Measurements from ENCODE around the gene STXBP5L.
"Not testable (repeated sequence)": the region's sequence is repeated elsewhere in the genome, so short reads cannot be mapped to it uniquely, and the experiment has no call there.

STXBP5L gene

GRCh38 chr3:121324320-121324719 is 416.3 kb downstream of the STXBP5L start:
- Histone ChIP-seq H3K4me2 (no peak overlapping the region), H3K36me3 (ENCODE audit: insufficient read depth) (no peaks in the 10 kb centered on the region), H4K20me1 (ENCODE audit: insufficient read depth) (no peaks in the 10 kb centered on the region), H3K27me3 (ENCODE audit: insufficient read depth, low read depth) (no peaks in the 10 kb centered on the region), H2AFZ (ENCODE audit: low read depth) (no peak overlapping the region), H3K79me2 (ENCODE audit: insufficient read depth, low read depth) (no peaks in the 10 kb centered on the region), H3K4me1 (ENCODE audit: low read depth, poor library complexity, severe bottlenecking) (no peaks in the 10 kb centered on the region), H3K9ac (no peak overlapping the region), H3K4me3 (IDR thresholded peaks at IDR 0.05; ENCODE audit: insufficient read depth, low read depth, low read length) (no peak overlapping the region), H3K27ac (no peak overlapping the region)
- no peak for TF ChIP-seq CTCF (conservative IDR thresholded peaks at IDR 0.05; ENCODE audit: low read depth, low read length)

GRCh38 chr3:121330118-121330517 is 422.1 kb downstream of the STXBP5L start:
- H2AFZ ChIP-seq (ENCODE audit: low read depth) = no peak overlapping the region
- H3K9ac ChIP-seq = no peak overlapping the region
- H3K27ac ChIP-seq = no peak overlapping the region
- no peak overlapping the region for H3K4me2 ChIP-seq
- H4K20me1 ChIP-seq (ENCODE audit: insufficient read depth) = no peaks in the 10 kb centered on the region
- no peaks in the 10 kb centered on the region for H3K36me3 ChIP-seq (ENCODE audit: insufficient read depth)
- no peaks in the 10 kb centered on the region for H3K79me2 ChIP-seq (ENCODE audit: insufficient read depth, low read depth)
- H3K27me3 ChIP-seq (ENCODE audit: insufficient read depth, low read depth) = no peaks in the 10 kb centered on the region
- TF ChIP-seq CTCF (conservative IDR thresholded peaks at IDR 0.05; ENCODE audit: low read depth, low read length) = no peak
- no peak overlapping the region for H3K4me3 ChIP-seq (IDR thresholded peaks at IDR 0.05; ENCODE audit: insufficient read depth, low read depth, low read length)
- H3K4me1 ChIP-seq (ENCODE audit: low read depth, poor library complexity, severe bottlenecking) = no peaks in the 10 kb centered on the region

- Histone ChIP-seq H4K20me1 (ENCODE audit: insufficient read depth) (no peaks in the 10 kb centered on the region), H3K27ac (no peak overlapping the region), H3K79me2 (ENCODE audit: insufficient read depth, low read depth) (no peaks in the 10 kb centered on the region), H3K36me3 (ENCODE audit: insufficient read depth) (no peaks in the 10 kb centered on the region), H3K27me3 (ENCODE audit: insufficient read depth, low read depth) (no peaks in the 10 kb centered on the region), H3K4me2 (no peak overlapping the region), H3K4me1 (ENCODE audit: low read depth, poor library complexity, severe bottlenecking) (no peaks in the 10 kb centered on the region), H2AFZ (ENCODE audit: low read depth) (no peak overlapping the region), H3K9ac (no peak overlapping the region), H3K4me3 (IDR thresholded peaks at IDR 0.05; ENCODE audit: insufficient read depth, low read depth, low read length) (no peak overlapping the region)
- TF ChIP-seq CTCF (conservative IDR thresholded peaks at IDR 0.05; ENCODE audit: low read depth, low read length) = no peak
Measured at GRCh38 chr3:121330634-121331033, 422.6 kb downstream of the STXBP5L start.

GRCh38 chr3:121355960-121356359 is 448.0 kb downstream of the STXBP5L start:
- H3K36me3 ChIP-seq (ENCODE audit: insufficient read depth); H4K20me1 ChIP-seq (ENCODE audit: insufficient read depth); H3K4me3 ChIP-seq (IDR thresholded peaks at IDR 0.05; ENCODE audit: insufficient read depth, low read depth, low read length); H3K9ac ChIP-seq; H3K4me2 ChIP-seq; H2AFZ ChIP-seq (ENCODE audit: low read depth); H3K4me1 ChIP-seq (ENCODE audit: low read depth, poor library complexity, severe bottlenecking); H3K27ac ChIP-seq; H3K79me2 ChIP-seq (ENCODE audit: insufficient read depth, low read depth); H3K27me3 ChIP-seq (ENCODE audit: insufficient read depth, low read depth): not testable (repeated sequence)

GRCh38 chr3:121362035-121362734 is 454.2 kb downstream of the STXBP5L start:
- H3K4me3 ChIP-seq (IDR thresholded peaks at IDR 0.05; ENCODE audit: insufficient read depth, low read depth, low read length) = no peak overlapping the region

GRCh38 chr3:121388308-121388707 is 480.3 kb downstream of the STXBP5L start:
- H4K20me1 ChIP-seq (ENCODE audit: insufficient read depth); H3K36me3 ChIP-seq (ENCODE audit: insufficient read depth); H3K27ac ChIP-seq; H3K4me1 ChIP-seq (ENCODE audit: low read depth, poor library complexity, severe bottlenecking); H3K9ac ChIP-seq; H3K4me2 ChIP-seq; H2AFZ ChIP-seq (ENCODE audit: low read depth); H3K79me2 ChIP-seq (ENCODE audit: insufficient read depth, low read depth); H3K4me3 ChIP-seq (IDR thresholded peaks at IDR 0.05; ENCODE audit: insufficient read depth, low read depth, low read length); H3K27me3 ChIP-seq (ENCODE audit: insufficient read depth, low read depth): not testable (repeated sequence)

More at GRCh38 chr3:121362035-121362734, 454.2 kb downstream of the STXBP5L start:
- no peaks in the 10 kb centered on the region for H3K27me3 ChIP-seq (ENCODE audit: insufficient read depth, low read depth)
- H3K36me3 ChIP-seq (ENCODE audit: insufficient read depth) = no peaks in the 10 kb centered on the region
- no peak for TF ChIP-seq CTCF (conservative IDR thresholded peaks at IDR 0.05; ENCODE audit: low read depth, low read length)
- no peak overlapping the region for H3K4me2 ChIP-seq
- no peak overlapping the region for H3K27ac ChIP-seq
- H2AFZ ChIP-seq (ENCODE audit: low read depth) = no peak overlapping the region
- no peaks in the 10 kb centered on the region for H3K79me2 ChIP-seq (ENCODE audit: insufficient read depth, low read depth)
- H3K4me1 ChIP-seq (ENCODE audit: low read depth, poor library complexity, severe bottlenecking) = no peaks in the 10 kb centered on the region
- no peaks in the 10 kb centered on the region for H4K20me1 ChIP-seq (ENCODE audit: insufficient read depth)
- H3K9ac ChIP-seq = no peak overlapping the region

GRCh38 chr3:121395967-121396366 is 488.0 kb downstream of the STXBP5L start:
- H3K4me1 ChIP-seq (ENCODE audit: low read depth, poor library complexity, severe bottlenecking); H2AFZ ChIP-seq (ENCODE audit: low read depth); H3K27ac ChIP-seq; H3K9ac ChIP-seq; H3K79me2 ChIP-seq (ENCODE audit: insufficient read depth, low read depth); H3K36me3 ChIP-seq (ENCODE audit: insufficient read depth); H3K4me2 ChIP-seq; H3K4me3 ChIP-seq (IDR thresholded peaks at IDR 0.05; ENCODE audit: insufficient read depth, low read depth, low read length); H4K20me1 ChIP-seq (ENCODE audit: insufficient read depth); H3K27me3 ChIP-seq (ENCODE audit: insufficient read depth, low read depth): not testable (repeated sequence)

All from KMS-11 (cell line).